GM21619 (cell line): ENCODE measurements around the gene BPIFA3.

ENCODE experiments used
- ATAC-seq: cut with Tn5 transposase; IDR thresholded peaks from one replicate; pipeline ENCODE4 v1.9.1; 2021; ENCODE audit not compliant: unreplicated experiment

The BPIFA3 gene

DNA sequence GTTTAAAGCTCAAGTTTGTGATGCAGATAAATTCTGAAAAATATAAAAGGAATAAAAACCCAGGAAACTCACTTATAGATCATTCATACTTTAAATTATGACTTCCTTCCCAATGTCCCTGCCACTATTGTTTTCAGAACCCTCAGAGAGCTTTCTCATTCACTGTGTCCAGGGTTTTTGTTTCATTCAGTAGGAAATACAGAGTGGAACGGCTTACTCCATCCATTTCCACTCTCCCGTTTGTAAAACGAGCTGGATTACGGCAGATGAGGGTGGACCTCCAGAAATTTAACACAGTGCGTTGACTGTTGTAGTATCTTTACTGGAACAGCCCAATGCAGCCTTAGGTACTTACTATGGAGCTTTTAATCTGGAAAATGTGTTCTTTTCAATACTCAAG, 42.2 kb downstream of the BPIFA3 start:
- ATAC-seq: no peak

DNA sequence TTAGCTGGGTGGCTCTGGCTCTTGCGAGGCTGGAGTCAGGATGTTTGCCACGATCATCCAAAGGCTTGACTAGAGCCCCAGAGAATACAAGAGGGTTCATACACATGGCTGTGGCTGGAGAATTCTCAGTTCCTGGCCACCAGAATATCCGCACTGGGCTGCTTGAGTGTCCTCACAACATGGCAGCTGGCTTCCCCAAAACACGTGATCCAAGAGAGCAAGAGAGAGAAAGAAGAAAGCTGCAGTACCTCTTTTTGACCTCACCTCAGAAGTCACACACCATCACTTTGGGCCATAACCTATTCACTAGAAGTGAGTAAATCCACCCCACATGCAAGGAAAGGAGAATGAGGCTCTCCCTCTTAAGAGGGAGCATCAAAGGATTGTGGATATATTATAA, 44.3 kb downstream of the BPIFA3 start:
- no peak for ATAC-seq

DNA sequence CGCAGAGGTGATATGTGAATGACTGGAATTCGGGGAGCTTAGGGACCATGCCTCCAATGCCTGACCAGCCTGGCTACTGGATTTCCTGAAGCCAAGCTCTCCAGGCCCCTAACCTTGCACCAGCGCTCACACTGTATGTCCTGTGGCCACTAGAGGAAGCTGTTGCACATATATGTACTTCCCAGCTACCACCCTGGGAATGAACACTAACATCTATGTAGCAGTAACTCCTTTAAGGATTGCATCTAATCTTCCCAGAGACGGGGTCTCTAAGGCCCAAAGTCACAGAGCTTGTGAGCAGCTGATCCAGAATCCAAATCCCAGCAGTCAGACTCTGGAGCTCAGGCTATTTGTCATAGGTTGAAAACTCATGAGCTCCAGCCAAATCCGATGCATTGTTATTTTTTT, 45.5 kb downstream of the BPIFA3 start:
- no peak for ATAC-seq

DNA sequence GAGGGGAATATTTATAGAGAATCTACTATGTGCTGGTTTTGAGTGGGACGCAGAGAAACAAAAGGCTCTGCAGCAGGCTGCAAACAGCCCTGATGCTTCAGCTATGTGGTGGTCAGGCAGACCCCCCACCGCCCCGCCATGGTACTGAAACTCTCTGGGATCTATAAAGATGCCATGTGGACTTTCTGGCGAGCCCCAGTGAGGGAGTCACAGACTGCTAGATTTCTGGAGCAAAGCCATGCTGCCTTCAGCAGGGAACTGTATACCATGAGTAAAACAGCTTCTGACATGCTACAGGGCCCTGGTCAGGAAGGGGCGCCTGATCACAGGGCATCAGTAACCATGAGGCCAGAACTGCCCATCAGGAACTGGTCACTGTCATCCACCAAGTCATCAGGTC, 46.6 kb downstream of the BPIFA3 start:
- ATAC-seq: no peak

DNA sequence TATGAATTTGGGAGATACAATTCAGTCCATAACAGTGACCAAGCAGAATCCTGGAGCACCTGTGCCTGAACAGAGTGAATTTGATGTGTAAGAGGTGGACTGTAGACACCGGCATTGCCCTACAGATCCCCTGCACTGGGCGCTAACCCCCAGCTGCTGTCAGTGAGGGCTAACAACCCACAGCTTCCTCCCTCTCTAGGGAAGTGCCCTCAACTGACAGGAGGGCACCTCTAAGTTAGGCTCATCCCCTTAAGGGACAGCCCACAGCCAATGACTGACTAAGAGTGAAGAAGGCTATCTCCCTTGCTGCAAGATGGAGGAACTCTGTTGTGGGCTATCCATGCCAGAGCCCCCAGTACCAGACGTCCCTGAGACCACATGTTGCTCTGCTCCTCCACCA, 50.5 kb downstream of the BPIFA3 start:
- no peak for ATAC-seq

DNA sequence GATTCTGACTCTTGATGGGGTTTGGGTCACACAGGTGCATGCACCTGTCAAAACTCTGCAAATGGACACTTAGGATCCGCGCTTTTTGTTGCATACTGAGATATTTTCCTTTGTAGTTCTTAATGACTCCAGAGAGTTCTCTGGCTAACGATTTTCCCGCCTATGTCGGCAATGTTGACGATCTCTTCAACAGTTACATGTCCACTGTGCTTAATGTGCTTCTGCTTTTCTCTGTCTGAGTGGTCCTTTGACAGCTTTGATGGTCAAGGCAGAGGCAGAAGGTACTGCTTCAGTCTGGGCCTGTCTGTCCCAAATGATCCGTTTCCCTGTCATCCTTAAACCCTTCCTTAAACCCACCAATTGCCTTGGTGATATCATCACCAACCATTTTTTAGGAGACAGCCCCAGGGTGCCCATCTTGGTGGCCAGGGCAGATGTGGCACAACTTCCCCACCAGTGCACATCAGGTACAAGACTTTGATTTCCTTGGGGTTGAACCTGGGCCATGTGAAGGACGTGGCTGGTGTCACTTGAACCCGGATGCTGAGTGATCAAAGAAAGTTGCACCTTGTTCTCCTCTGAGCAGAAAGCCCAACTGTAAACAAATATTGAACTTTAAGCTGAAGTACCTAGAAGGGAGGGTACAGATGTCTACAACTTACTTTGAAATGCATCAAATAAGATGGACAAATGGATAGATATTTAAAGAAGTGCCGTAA, 55.2 kb downstream of the BPIFA3 start:
- no peak for ATAC-seq

DNA sequence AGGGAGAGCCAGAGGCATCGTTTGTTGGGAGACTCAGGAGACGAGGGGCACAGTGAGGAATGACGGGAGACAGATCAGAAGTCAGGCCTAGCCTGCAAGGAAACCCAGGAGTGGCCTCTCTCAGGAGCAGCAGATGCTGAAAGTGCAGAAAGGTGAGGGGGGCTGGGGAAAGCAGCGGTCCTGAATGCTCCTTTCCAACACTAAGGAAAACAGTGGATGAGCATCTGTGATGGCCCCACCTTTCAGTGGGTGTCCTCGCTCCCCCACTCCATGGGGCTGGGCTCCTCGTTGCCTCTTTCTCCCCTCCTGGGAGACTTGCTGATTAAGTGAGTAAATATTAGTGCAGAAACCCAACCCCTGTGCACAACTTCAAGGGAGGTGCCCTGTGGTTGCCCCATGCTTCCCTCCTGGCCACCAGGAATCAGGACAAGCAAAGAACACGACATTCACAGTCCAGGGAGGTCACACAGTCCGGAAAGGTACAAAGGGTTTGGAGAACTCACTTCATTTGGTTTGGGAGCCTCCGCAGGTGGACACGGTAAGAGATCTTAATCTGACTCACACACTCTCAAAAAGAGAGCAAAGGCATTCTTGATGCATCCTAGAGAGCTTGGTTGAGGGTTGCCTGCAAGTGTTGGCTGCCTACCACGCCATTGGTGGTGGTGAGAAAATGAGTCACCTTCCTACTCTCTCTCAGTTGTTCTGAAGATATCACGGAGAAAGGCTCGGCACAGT, 56.1 kb downstream of the BPIFA3 start:
- ATAC-seq: no peak

DNA sequence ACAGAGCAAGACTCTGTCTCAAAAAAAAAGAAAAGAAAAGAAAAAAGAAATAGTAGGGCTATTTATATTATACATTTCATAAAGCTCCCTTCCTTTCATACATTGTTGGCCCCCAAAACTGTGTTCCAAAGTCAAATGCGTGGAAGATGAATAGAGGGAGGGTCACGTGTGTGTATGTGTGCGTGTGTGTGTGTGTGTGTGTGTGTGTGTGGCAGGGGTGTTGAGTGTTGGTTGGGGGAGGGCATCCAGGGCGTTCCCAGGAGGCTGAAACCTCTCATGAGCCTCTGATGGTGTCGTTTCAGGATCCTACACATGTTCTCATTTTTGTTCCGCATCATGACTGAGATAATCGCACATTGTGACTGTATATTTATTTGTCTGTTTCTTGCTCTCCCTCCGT, 58.1 kb downstream of the BPIFA3 start:
- ATAC-seq: no peak

DNA sequence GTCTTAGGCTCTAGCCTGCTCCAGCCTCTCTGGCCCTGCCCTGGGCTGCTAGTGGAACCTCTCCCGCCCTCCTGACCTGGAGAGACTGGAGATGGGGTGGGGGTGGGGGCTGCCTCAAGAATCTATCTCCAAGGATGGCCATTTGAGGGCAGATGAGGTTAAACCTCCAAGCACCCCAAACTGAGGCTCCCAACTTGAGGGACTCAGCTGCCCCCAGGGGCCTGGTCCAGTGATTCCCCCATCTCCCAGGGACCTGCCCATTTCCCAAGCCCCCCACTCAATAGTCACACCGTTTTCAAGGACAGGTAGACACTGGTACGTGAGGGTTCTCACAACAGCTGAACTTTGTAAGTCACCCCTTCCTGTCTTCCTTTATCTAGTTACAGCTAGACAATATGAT, 58.7 kb downstream of the BPIFA3 start:
- ATAC-seq: no peak

DNA sequence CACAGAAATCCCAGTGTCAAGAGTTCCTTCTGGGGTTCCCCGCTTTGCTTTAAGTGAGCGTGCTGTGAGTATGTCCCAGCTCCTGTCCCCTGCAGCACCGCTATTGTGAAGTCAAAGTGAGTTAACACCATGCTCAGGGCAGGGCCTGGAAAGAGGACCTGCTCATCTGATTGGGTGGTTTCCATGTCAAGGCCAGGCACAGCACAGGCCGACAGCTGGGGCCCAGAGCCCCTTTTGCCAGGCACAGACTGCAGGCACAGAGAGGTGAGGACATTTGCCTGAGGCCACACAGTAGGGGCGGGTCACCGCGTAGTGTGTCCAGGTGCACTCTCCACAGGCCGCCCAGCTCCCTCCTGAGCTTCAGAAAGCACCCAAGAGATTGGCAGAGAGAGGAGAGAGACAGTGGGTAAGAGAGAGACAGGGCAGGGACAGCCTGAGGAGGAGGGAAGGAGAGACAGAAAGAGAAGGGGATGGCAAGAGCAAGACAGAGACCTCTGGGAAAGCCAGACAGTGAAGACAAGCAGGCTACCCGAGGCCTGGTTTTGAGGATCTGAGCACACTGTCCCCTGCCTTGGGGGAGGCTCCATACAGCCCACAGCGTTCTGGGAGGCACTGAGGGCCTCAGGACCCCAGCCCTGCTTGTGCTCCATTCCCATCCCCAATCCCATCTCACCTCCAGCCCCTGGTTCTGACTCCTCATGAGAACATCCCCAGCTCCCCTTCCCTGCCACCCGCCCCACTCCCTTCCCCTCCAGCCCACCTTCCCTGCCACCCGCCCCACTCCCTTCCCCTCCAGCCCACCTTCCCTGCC, 59.4 kb downstream of the BPIFA3 start:
- ATAC-seq: no peak
